Bone marrow (tissue), 2 donors: Measurements from ENCODE around the gene ZNF263.
"Not testable (repeated sequence)": the region's sequence is repeated elsewhere in the genome, so short reads cannot be mapped to it uniquely, and the experiment has no call there.

Experiments
- DNase-seq, 2 donors: peaks; one replicate each; lab custom pipeline; 2025; lab: John Stamatoyannopoulos, UW

Gene ZNF263

GRCh38 chr16:3268294-3268693 is 15.0 kb upstream of the ZNF263 start:
- no peak for DNase-seq

- DNase-seq, result not testable (repeated sequence)
Observed at GRCh38 chr16:3270718-3271117, 12.6 kb upstream of the ZNF263 start.

GRCh38 chr16:3271281-3271680 is 12.0 kb upstream of the ZNF263 start:
- not testable (repeated sequence) for DNase-seq

- DNase-seq, result no peak
Observed at GRCh38 chr16:3274490-3274889, 8.8 kb upstream of the ZNF263 start.

GRCh38 chr16:3274947-3275346 is 8.3 kb upstream of the ZNF263 start:
- no peak for DNase-seq

- no peak for DNase-seq
Observed at GRCh38 chr16:3276679-3277078, 6.6 kb upstream of the ZNF263 start.

GRCh38 chr16:3281222-3281820 is 2.0 kb upstream of the ZNF263 start:
- no peak for DNase-seq

GRCh38 chr16:3282103-3282729 is 1.1 kb upstream of the ZNF263 start:
- DNase-seq, result peak in 1 of 2 donors; percentile 79

- DNase-seq, result no peak
Observed at GRCh38 chr16:3283543-3284447, 504 bp downstream of the ZNF263 start.

- DNase-seq, result no peak
Observed at GRCh38 chr16:3285131-3285530, 1.8 kb downstream of the ZNF263 start.

- no peak for DNase-seq
Observed at GRCh38 chr16:3289998-3290673, 6.8 kb downstream of the ZNF263 start.

- no peak for DNase-seq
Observed at GRCh38 chr16:3292604-3293003, 9.3 kb downstream of the ZNF263 start.

GRCh38 chr16:3295209-3295608 is 11.9 kb downstream of the ZNF263 start:
- DNase-seq, result no peak

- no peak for DNase-seq
Observed at GRCh38 chr16:3295783-3296182, 12.5 kb downstream of the ZNF263 start.

GRCh38 chr16:3304370-3304769 is 21.1 kb downstream of the ZNF263 start:
- DNase-seq, result no peak

- peak; percentile 71 to 87 for DNase-seq
Observed at GRCh38 chr16:3305109-3306068, 22.1 kb downstream of the ZNF263 start, which contains the start of the genes TIGD7 and ZNF75A. Gene TIGD7 (minus strand): TSS chr16:3305430. CDS start chr16:3300614, 4,816 bp downstream. Gene ZNF75A (plus strand): TSS chr16:3305497. CDS start chr16:3308429, 2,932 bp downstream.

- DNase-seq, result no peak
Observed at GRCh38 chr16:3306078-3306477, 22.8 kb downstream of the ZNF263 start.

- no peak for DNase-seq
Observed at GRCh38 chr16:3311496-3311895, 28.2 kb downstream of the ZNF263 start.

GRCh38 chr16:3317315-3317999 is 34.2 kb downstream of the ZNF263 start:
- no peak for DNase-seq

- no peak for DNase-seq
Observed at GRCh38 chr16:3321816-3322215, 38.5 kb downstream of the ZNF263 start.
